Body of pancreas (tissue), 4 donors: Measurements from ENCODE around the gene CLRN1. TPM values are rescaled to one million over a fixed set of nuclear protein-coding genes. Genes with fewer than 3 reads are reported as not detected.

Source experiments
- ATAC-seq: fragments of 150-250 bp; one replicate; pipeline ENCODE4 v1.9.1; 2016
- DNase-seq, 4 donors: peaks; one replicate each; pipeline ENCODE4 v3.0.0-alpha.2; 2019
- H3K27ac ChIP-seq, 4 donors: fragments of 200-600 bp; sonication (generic); 1 replicate in 3 of 4; 2 replicates in 1 of 4; pipeline versions ENCODE4 v1.5.1 to v1.6.1; 2016 to 2019; ENCODE audit warnings: mild to moderate bottlenecking in 1 of 4, mixed read lengths in 1 of 4, moderate library complexity in 1 of 4
- H3K27me3 ChIP-seq, 2 donors: fragments of 200-600 bp; sonication (generic); one replicate each; pipeline ENCODE4 v1.6.0; 2016; ENCODE audit warnings: mild to moderate bottlenecking in 1 of 2
- H3K36me3 ChIP-seq, 2 donors: fragments of 200-600 bp; sonication (generic); replicated peaks in 1 of 2; 2 replicates each; pipeline ENCODE4 v1.5.1; 2016; ENCODE audit warnings: low read depth in 2 of 2; ENCODE audit not compliant: insufficient read depth in 1 of 2
- H3K4me1 ChIP-seq: fragments of 200-600 bp; sonication (generic); one replicate; pipeline ENCODE4 v1.6.0; 2016
- H3K4me3 ChIP-seq, 2 donors: fragments of 200-600 bp; sonication (generic); 1 replicate in 1 of 2; 2 replicates in 1 of 2; pipeline ENCODE4 v1.5.1; 2016 to 2019
- H3K9me3 ChIP-seq, 3 donors: fragments of 200-600 bp; sonication (generic); 1 replicate in 2 of 3; 2 replicates in 1 of 3; pipeline ENCODE4 v1.5.1; 2016
- CTCF ChIP-seq, 7 experiments: fragments of 450-650 bp in 4 of 7; fragments of 200-600 bp in 3 of 7; sonication (generic) in 3 of 7; IDR thresholded peaks; one replicate each; pipeline ENCODE4 v1.5.1; 2016 to 2019; ENCODE audit warnings: antibody characterized with exemption in 7 of 7
- POLR2A ChIP-seq, 3 donors: fragments of 450-650 bp; IDR thresholded peaks; one replicate each; pipeline ENCODE4 v1.6.1; 2016; ENCODE audit warnings: antibody characterized with exemption in 3 of 3, mild to moderate bottlenecking in 2 of 3
- whole genome bisulfite sequencing, 2 donors: methylation state at CpG; one replicate each; pipeline ENCODE4 v1.1.5; 2017; 5-methylcytosine and 5-hydroxymethylcytosine counted together
- intact Hi-C: fragments of 100-400 bp; cut with DNase I; formaldehyde crosslinking; loops from one replicate; pipeline ENCODE4 v1.15.1; 2023
- total RNA-seq, 2 donors: library from RNA; depleted of rRNA; stranded (reverse); fragments of >200 nt; gene quantifications; one replicate each; pipeline ENCODE4 v1.1.0, GENCODE V29; 2016

Gene CLRN1
- total RNA-seq, 2 donors from 2014 or later, result not detected

GRCh38 chr3:150902988-150903387, 69.5 kb downstream of the CLRN1 start:
- Histone ChIP-seq H3K27ac (no peak overlapping the region), H3K36me3 (no peaks in the 10 kb centered on the region), H3K4me3 (no peak overlapping the region), H3K9me3 (no peaks in the 10 kb centered on the region), H3K27me3 (no peaks in the 10 kb centered on the region), H3K4me1 (no peaks in the 10 kb centered on the region)
- intact Hi-C loops, result no loop called here
- DNase-seq, result no peak
- 51% methylated on average over 2 of the region's 2 CpGs for WGBS, 2 donors
- ATAC-seq, result no peak
- no peak for TF ChIP-seq CTCF (IDR thresholded peaks at IDR 0.05)
- no peak for TF ChIP-seq POLR2A (IDR thresholded peaks at IDR 0.05)

- Histone ChIP-seq H3K9me3 (no peaks in the 10 kb centered on the region), H3K27me3 (no peaks in the 10 kb centered on the region), H3K36me3 (no peaks in the 10 kb centered on the region), H3K4me3 (no peak overlapping the region), H3K27ac (no peak overlapping the region), H3K4me1 (no peaks in the 10 kb centered on the region)
- 77 to 79% methylated on average over 10 of the region's 10 CpGs for WGBS, 2 donors
- DNase-seq (no peak), ATAC-seq (no peak)
- TF ChIP-seq CTCF (IDR thresholded peaks at IDR 0.05), result no peak
- no peak for TF ChIP-seq POLR2A (IDR thresholded peaks at IDR 0.05)
- intact Hi-C loops, result no loop called here
Observed at GRCh38 chr3:150901793-150902192, 70.7 kb downstream of the CLRN1 start.

- intact Hi-C loops, result no loop called here
- no peaks in the 10 kb centered on the region for H3K9me3 ChIP-seq
Observed at GRCh38 chr3:150899141-150899540, 73.4 kb downstream of the CLRN1 start.

GRCh38 chr3:150898046-150898754, 74.3 kb downstream of the CLRN1 start:
- DNase-seq, result no peak
- H3K27me3 ChIP-seq, result no peaks in the 10 kb centered on the region
- 64 to 69% methylated on average over 3 of the region's 3 CpGs for WGBS, 2 donors
- H3K36me3 ChIP-seq, result no peaks in the 10 kb centered on the region
- no peak overlapping the region for H3K4me3 ChIP-seq
- TF ChIP-seq POLR2A (IDR thresholded peaks at IDR 0.05), result no peak
- TF ChIP-seq CTCF (IDR thresholded peaks at IDR 0.05), result no peak
- H3K9me3 ChIP-seq, result no peaks in the 10 kb centered on the region
- no peak overlapping the region for H3K27ac ChIP-seq
- ATAC-seq, result no peak
- no peaks in the 10 kb centered on the region for H3K4me1 ChIP-seq
- intact Hi-C loops, result no loop called here

More at GRCh38 chr3:150899141-150899540, 73.4 kb downstream of the CLRN1 start:
- no peak overlapping the region for H3K27ac ChIP-seq
- no peak for DNase-seq
- no peaks in the 10 kb centered on the region for H3K4me1 ChIP-seq
- WGBS, 2 donors, result 73 to 77% methylated on average over 2 of the region's 2 CpGs
- no peak for ATAC-seq
- no peaks in the 10 kb centered on the region for H3K36me3 ChIP-seq
- TF ChIP-seq POLR2A (IDR thresholded peaks at IDR 0.05), result no peak
- TF ChIP-seq CTCF (IDR thresholded peaks at IDR 0.05), result no peak
- no peaks in the 10 kb centered on the region for H3K27me3 ChIP-seq
- H3K4me3 ChIP-seq, result no peak overlapping the region

- no peak overlapping the region for H3K4me3 ChIP-seq
- H3K36me3 ChIP-seq, result no peaks in the 10 kb centered on the region
- intact Hi-C loops, result no loop called here
- H3K27me3 ChIP-seq, result no peaks in the 10 kb centered on the region
- WGBS, 2 donors, result 83 to 95% methylated on average over 3 of the region's 3 CpGs
- no peaks in the 10 kb centered on the region for H3K9me3 ChIP-seq
- no peaks in the 10 kb centered on the region for H3K4me1 ChIP-seq
- ATAC-seq, result no peak
- no peak overlapping the region for H3K27ac ChIP-seq
- no peak for DNase-seq
- no peak for TF ChIP-seq POLR2A (IDR thresholded peaks at IDR 0.05)
- no peak for TF ChIP-seq CTCF (IDR thresholded peaks at IDR 0.05)
Observed at GRCh38 chr3:150897592-150897991, 74.9 kb downstream of the CLRN1 start.
